Caki2 (cell line): ENCODE data around the gene FAM3C. TPM values are rescaled to one million over a fixed set of nuclear protein-coding genes. Genes with fewer than 3 reads are reported as not detected.
"Not testable (repeated sequence)": the region's sequence is repeated elsewhere in the genome, so short reads cannot be mapped to it uniquely, and the experiment has no call there.

Source experiments
- DNase-seq: peaks from one replicate; pipeline ENCODE4 v3.0.0-alpha.2; 2015; ENCODE audit warnings: low read depth
- in situ Hi-C: cut with HindIII; loops from 2 replicates; pipeline ENCODE4 v1.10.0; 2016; ENCODE audit warnings: low sequenced_read_pairs, low pct_unique_long_range_greater_than_20kb, mixed read lengths
- total RNA-seq: library from RNA; depleted of rRNA; stranded (reverse); fragments of >200 nt; shearing (Covaris generic); gene quantifications from 2 replicates; pipeline ENCODE4 v1.2.3, GENCODE V29; 2014; ENCODE audit warnings: low replicate concordance

Gene FAM3C
- total RNA-seq, 1 experiment from 2014 or later: 46.2 TPM

DNA sequence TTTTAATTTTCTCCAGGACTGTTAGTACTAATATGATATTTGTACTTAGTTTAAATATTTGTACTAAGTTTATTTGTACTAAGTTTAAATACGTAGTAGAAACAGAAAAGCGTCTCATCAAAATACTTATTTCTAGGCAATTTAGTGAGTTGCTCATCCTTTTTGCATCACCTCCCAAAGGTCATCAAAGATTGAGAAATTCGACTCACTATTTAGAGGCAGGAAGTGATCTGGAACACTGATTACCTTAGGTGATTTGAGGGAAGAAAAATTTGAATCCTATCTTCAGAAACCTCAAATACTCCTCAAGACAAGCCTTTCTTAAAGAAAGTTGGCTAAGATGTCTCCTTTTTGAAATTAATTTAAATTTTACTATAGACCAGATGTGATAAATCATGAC, 52.8 kb downstream of the FAM3C start:
- in situ Hi-C loops: no loop called here
- no peak for DNase-seq

DNA sequence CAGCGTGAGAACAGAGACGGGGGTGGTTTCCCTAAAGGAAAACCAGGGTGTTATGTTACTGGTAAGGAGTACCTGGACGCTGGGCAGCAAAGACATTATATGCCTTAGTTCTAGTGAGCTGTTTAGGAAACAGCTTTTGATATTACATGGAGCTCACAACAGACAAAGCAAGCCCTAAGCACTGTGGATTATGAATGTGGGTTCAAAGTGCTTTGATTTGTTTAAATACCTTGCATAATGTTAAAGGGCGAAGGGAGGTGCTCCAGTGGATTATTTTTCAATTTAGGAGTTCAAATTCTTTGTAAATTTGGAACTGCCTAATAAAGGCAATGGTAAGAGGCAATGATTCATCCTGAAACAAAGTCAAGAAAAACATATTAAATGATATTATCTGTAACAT, 53.5 kb downstream of the FAM3C start:
- DNase-seq: no peak
- in situ Hi-C loops: no loop called here

DNA sequence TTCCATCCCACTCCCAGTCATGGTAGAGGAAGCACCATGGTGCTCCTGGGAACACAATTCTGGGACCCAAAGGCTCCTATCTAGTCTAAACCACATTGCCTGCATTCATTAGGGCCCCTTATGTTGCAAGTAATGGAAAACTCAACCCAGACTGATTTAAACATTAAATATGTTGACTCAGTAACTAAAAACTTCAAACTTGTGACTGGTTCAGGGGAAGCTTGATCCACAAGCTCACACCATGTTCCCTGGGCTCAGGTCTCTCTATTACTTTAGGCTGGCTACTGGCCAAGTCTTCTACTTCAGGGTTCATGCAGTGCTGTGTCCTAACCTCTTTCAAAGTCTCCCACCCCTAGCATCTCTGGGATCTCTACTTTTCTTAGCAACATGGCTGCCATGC, 54.2 kb downstream of the FAM3C start:
- in situ Hi-C loops: no loop called here
- DNase-seq: no peak

DNA sequence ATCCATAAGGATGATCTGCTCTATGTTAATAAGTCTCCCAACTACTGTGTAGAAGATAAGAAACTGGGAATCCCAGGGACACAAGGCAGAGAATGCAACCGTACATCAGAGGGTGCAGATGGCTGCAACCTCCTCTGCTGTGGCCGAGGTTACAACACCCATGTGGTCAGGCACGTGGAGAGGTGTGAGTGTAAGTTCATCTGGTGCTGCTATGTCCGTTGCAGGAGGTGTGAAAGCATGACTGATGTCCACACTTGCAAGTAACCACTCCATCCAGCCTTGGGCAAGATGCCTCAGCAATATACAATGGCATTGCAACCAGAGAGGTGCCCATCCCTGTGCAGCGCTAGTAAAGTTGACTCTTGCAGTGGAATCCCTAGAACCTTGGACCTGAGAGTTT, 57.0 kb downstream of the FAM3C start:
- in situ Hi-C loops: no loop called here
- DNase-seq: no peak

DNA sequence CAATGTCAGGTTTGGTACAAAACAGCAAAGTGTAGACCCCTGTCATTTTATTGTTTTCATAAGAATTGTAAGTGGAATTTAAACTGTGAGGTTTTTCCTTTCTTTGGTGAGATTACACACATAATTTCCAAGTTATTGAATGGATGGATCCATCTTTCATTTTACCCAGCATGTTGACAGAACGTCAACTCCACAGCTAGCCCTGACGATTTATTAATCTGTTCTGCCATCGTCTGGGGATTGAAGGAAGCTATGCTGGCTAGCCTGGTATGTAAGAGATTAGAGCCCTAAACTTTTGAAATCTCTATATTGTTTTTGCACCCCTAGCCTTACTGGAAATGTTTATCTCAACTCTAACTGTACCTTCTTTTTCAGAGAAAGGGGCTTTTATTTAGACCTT, 58.7 kb downstream of the FAM3C start:
- in situ Hi-C loops: no loop called here
- DNase-seq: no peak

DNA sequence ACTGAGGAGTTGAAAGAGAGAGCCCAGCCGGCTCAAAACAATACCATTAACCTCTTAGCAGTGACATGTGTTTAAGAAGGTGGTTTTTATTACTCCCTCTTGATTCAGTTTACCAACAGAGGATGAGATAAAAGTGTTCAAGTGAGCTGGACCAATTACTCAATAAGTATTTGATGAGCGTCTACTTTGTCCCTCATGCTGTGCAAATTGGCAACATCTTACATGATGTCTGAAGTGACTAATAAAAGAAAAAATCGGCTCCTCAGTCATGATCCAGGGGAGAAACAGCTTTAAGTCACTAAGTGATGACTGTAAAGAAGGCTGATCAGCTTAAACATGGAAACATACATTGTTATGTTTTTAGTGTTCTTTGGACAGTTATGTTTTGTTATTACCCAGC, 59.5 kb downstream of the FAM3C start:
- in situ Hi-C loops: no loop called here
- DNase-seq: no peak

DNA sequence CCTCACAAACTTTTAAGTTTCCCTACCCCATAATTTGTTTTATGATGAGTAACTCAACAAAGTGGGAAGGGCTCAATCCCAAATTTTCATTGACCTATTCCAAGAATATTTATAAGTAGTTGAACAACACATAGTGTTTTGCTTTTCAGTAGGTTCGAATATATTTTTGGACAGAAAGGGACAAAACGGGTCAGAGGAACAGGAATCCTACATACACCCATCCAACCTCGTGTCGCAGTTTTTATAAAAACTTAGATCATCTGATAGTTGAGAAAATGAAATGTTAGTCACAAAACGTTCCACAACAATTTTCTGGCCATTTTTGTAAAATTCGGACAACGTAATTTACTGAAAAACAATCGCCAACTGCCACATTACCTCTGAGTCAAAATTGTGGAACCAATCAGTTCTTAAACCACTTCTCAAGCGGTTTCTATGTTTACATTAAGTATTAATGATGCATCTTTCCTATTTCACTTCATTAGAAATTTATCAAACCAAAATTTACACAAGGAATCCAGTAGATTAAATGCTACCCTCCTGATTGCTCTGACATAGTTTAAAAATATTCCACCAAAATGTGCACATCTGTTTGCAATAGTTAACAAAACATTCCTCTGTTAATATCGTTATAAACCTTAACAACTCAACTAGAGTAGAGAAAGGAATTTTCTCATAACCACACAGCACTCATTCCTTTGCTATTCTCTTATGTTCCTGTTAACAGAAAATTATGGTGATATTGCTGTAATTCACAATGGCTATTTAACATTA, 61.0 kb downstream of the FAM3C start:
- in situ Hi-C loops: no loop called here
- no peak for DNase-seq

DNA sequence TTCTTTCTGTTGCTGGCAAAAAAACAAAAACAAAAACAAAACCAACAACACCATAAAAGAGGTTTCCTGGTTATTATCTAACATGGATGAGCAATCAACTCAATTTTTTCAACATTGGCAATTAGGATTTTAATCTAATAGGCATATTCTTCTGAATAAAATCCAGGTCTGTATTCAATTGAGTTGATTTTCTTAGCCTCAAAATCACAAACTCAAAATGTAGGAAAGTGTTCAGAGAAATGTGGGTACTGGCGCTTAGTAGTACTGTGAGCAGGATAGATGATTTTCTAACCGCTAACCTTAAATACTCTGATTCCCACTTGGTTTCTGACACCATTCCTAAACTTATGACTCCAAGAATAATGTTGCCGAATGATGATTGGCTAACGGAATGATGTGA, 61.7 kb downstream of the FAM3C start:
- no peak for DNase-seq
- in situ Hi-C loops: no loop called here

DNA sequence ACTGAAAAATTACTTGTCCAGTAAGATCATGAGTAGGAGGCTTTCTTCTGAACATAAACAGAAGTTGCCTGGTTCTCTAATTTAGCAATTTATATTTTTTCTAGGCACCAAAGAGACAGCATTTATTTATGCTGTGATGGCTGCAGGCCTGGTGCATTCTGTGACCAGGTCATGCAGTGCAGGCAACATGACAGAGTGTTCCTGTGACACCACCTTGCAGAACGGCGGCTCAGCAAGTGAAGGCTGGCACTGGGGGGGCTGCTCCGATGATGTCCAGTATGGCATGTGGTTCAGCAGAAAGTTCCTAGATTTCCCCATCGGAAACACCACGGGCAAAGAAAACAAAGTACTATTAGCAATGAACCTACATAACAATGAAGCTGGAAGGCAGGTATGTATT, 64.5 kb downstream of the FAM3C start:
- in situ Hi-C loops: no loop called here

DNA sequence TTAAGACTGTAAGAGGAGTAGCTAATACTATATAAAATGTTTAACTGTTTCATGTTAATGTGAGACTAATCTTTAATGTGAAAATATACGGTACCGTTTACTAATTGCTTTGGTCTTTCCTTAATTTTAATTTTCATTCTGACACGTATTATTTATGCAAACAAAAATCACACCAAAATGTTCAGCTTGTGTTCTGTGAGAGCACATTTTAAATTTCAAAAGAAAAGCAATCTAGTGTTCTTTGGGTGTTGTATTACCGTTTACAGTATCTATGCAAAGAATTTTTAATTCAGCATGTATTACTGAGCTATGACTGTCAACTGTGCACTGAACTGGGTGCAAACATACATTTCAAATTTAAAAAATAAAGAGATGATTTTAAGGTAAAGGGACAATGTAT, 65.1 kb downstream of the FAM3C start:
- in situ Hi-C loops: no loop called here
- no peak for DNase-seq

More for the DNA sequence above, 64.5 kb downstream of the FAM3C start:
- no peak for DNase-seq

DNA sequence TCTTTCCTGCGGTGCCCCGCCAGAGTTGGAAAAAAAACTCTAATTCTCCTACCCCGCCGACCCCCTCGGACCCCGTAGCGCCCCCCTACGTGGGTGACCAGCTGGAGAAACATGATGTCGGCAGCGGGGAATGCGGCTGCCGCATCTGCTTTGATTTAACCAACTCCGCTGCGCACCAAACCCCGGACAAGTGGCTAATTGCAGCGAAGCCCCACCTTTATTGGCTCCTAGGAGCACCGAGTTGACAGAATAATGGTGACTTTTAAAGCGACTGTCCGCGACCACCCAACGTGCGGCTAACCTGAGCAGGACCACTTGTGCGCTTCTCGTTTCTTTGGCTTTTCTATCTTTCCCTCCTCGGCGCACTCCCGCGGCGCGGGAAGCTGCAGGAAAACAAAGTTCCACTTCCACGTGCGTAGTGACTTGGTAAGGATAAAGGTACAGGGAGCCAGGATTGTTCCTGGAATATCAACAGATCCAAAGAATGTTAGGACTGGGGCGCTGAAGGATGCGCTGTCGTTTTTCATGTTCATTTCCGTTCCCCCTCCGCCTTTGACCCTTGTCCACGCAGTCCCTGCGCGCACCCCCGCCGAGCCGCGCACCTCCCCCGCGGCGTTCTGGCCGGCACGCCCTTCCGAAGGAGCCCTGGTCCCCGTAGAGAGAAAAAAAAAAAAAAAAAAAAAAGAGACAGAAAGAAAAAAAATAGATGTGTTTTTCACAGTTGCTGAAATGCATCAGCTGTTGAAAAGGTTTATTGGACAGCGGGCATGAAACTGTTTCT, 65.9 kb downstream of the FAM3C start:
- in situ Hi-C loops: no loop called here
- DNase-seq: no peak

DNA sequence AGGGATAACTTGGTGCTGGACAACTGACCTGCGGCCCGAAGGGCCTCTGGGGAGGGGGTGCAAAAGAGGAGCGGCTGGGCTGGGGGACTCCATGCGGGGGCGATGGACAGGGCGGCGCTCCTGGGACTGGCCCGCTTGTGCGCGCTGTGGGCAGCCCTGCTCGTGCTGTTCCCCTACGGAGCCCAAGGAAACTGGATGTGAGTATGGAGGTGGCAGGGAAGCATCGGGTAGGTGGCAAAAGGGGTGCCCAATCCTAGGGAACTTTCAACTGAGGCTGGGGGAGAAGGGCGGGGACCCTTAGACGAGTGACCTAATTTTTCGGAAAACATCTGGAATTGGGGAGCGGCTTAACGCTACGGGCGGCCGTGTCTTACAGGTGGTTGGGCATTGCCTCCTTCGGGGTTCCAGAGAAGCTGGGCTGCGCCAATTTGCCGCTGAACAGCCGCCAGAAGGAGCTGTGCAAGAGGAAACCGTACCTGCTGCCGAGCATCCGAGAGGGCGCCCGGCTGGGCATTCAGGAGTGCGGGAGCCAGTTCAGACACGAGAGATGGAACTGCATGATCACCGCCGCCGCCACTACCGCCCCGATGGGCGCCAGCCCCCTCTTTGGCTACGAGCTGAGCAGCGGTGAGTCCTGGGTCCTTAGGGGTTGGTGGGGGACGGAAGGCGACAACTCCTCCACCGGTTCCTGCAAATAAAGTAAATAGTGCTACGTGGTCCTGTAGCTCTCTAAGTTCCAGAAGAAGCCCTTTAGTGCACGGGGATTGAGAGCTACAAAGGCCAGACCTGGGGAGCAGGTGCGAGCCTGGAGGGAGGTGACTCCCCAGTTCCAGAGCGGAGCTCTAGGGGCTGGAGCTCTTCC, 66.7 kb downstream of the FAM3C start:
- DNase-seq: no peak
- in situ Hi-C loops: no loop called here

DNA sequence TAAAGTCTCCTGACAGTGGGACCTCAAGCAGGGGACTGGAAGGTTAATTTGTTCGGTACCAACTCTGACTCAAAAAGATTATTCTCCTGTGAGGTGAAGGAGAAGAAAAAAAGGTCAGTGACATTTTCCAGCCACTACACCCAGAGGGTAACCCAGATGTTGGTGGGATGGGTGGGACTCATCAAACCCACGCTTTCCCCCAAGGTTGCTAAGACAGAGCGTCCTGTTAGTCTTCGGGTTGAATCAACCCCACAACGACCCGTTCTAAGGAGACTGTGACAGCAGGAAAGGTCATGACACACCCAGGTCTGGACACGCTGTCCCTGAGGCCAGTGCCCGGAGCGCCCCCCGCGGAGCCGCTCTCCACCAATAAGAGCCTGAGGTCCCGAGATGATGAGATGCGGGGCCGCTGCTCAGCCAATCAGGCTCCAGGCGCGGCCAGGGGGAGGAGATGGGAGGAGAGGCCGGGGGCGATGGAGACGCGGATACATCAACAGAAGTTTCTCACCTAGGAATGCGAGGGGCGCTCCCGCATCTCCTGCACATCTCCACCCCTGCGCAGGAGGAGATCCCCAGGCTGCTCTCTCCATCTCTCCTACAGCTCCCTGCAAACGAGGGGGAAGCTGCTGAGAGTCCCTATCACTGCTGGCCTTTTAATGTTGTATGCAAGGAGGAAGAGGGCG, 67.5 kb downstream of the FAM3C start, which contains the start of gene WNT16:
Gene WNT16 (plus strand): TSS at position 493 of the 683 bp plus-strand sequence. CDS start 293 bp downstream, outside the sequence.
- in situ Hi-C loops: no loop called here

DNA sequence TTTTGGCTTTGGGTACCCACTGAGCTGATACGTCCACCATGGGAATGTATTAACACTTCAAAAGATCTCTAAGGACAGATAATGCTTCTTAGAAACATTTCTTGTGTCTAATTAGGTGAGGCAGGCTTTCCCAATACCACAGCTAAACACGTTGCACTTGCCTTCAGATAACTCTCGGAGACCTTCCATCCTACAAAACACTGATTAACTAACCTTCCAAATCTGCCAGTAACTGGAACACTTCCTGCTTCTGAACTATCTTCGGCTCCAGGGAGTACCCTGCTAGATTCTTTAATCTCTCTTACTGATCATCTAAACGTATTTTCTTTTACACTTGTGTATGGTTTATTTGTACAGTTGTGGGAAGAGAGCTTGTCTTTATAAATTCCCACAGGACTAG, 68.4 kb downstream of the FAM3C start:
- DNase-seq: no peak
- in situ Hi-C loops: no loop called here

More for the DNA sequence above, 67.5 kb downstream of the FAM3C start, which contains the start of gene WNT16:
- no peak for DNase-seq

DNA sequence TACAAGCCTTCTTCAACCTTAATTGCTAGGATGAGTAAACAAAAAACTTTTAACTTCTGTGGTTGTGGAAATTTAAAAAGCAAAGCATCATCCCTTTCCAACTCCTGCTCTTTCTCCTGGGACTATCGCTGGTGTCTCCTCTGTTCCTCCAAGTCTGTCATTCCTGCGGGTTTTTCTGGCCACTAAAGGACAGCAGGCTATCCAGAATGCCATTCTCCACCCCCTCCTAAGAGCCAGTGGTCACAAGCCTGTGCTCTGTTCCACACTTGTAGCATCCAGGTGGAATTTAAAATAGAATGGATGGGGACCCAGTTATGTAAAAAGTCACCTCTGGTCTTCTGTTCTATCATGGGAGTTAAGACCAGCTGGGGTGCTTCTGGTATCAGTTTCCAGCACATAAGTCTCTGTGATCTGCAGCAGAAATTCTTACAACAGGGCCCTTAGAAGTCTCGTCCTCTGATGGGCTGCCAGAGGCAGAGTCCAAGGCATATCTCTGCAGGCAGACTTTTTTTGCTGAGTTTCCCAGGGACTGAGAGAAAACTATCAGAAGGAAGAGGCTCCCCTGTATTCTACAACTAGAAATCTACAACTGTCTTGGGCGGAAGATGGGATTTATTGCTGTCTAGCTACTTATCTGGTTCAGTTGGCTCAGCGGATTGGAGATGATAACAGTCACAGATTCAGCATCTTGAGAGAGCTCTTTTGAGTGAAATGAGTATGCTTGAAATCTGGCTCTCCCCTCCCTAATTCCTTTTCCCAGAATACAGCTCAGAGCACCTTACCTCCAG, 72.4 kb downstream of the FAM3C start:
- DNase-seq: no peak
- in situ Hi-C loops: no loop called here

DNA sequence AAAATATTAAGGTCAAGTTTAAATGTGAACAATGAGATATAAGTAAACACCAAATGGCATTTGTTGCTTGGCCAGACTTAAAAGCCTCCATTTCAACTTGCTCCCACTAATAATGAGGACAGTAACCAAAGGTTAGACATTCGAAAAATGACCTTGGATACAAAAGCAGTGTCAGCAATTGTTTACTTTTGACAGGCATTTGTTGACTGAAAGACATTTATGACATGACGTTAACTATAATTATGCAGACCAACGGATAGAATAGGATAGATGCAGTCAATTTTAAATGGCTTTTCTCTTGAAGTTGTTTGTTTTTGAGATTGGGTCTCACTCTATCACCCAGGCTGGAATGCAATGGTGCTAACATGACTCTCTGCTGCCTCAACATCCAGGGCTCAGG, 73.6 kb downstream of the FAM3C start:
- in situ Hi-C loops: no loop called here

DNA sequence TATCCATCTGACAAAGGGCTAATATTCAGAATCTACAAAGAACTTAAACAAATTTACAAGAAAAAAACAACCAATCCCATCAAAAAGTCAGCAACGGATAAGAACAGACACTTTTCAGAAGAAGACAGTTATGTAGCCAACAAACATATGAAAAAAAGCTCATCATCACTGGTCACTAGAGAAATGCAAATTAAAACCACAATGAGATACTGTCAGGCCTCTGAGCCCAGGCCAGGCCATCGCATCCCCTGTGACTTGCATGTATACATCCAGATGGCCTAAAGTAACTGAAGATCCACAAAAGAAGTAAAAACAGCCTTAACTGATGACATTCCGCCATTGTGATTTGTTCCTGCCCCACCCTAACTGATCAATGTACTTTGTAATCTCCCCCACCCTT, 80.9 kb downstream of the FAM3C start:
- DNase-seq, in situ Hi-C loops: not testable (repeated sequence)

More for the DNA sequence above, 73.6 kb downstream of the FAM3C start:
- no peak for DNase-seq
